GM04504 (cell line): ENCODE data around the gene CD38.
"Not testable (repeated sequence)": the region's sequence is repeated elsewhere in the genome, so short reads cannot be mapped to it uniquely, and the experiment has no call there.

ENCODE experiments used
- DNase-seq: peaks from one replicate; pipeline ENCODE4 v3.0.0-alpha.2; 2012; ENCODE audit warnings: low read depth

The CD38 gene

GRCh38 chr4:15762460-15762859, 15.7 kb upstream of the CD38 start:
- not testable (repeated sequence) for DNase-seq

- no peak for DNase-seq
These were observed 12.7 kb upstream of the CD38 start for GRCh38 chr4:15765391-15765790.

- DNase-seq = no peak
These were observed 12.0 kb upstream of the CD38 start for GRCh38 chr4:15765910-15766697.

DNA sequence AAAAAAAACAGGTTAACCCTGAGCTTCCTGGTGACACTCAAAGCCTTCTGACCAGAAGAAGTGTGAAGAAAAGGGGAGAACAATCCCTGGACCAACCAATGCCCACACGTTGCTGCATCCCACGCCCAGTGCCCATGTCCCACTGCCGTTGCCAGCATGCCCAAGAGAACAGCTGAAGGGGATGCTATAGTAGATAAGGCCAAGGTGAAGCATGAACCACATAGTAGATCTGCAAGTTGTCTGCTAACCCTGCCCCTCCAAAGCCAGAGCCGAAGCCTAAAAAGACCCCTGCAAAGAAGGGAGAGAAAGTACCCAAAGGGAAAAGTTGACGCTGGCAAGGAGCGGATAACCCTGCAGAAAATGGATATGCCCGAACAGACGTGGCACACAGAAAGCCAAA, 11.3 kb upstream of the CD38 start:
- no peak for DNase-seq

DNA sequence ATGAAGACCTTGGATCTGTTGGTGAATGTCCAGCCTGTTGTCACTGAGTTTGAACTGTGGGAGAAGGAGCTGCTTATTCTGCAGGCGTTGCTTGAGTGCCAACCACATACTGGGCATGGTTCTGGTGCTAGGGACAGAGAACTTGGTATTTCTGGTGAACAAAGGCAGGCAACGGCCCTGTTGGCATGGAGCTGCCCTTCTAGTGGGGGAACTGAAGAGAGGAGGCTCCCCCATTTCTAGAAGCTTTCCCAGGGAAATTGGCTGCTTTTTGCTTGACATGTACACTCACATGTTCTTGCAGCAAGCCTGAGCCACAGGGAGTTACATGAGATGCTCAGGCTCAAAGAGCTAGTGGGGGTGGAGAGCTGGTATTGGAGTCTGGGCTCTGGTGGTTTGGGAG, 8.9 kb upstream of the CD38 start:
- no peak for DNase-seq

DNA sequence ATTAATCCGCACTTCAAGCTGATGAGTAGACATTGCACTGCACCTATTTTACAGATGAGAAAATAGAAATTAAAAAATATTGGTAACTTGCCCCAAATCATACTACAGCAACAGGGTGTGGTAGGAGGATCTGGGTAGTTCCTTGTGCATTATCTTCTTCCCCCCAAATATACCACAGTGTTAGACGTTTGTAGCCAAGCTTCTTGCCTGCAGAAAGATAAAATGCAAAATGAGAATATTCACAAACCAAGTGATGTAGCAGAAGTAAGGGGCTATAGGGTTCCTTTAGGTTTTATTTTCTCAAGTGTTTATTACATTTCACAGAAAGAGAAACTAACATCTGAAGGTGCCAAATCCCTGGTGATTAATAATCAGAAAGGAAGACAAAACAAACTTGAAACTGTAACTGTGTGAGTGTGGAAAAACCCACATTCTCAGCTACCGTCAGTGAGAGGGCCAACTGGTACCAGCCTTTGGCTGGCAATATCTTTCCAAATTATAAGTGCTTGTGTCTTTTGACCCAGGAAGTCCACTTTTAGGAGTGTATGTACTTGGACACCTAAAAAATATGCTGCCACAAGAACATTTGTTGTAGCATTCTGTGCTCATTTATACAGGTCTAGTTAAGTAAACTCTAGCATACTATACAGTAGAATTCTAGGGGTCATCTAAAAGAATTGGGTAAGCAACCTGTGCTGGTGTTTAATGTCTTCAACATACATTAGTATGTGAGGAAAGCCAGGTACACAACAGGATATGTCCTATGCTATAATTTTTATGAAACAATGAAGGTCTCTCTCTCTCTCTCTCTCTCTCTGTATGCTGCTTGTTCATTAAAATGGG, 6.7 kb upstream of the CD38 start:
- no peak for DNase-seq

GRCh38 chr4:15774020-15774420, 4.1 kb upstream of the CD38 start:
- no peak for DNase-seq

DNA sequence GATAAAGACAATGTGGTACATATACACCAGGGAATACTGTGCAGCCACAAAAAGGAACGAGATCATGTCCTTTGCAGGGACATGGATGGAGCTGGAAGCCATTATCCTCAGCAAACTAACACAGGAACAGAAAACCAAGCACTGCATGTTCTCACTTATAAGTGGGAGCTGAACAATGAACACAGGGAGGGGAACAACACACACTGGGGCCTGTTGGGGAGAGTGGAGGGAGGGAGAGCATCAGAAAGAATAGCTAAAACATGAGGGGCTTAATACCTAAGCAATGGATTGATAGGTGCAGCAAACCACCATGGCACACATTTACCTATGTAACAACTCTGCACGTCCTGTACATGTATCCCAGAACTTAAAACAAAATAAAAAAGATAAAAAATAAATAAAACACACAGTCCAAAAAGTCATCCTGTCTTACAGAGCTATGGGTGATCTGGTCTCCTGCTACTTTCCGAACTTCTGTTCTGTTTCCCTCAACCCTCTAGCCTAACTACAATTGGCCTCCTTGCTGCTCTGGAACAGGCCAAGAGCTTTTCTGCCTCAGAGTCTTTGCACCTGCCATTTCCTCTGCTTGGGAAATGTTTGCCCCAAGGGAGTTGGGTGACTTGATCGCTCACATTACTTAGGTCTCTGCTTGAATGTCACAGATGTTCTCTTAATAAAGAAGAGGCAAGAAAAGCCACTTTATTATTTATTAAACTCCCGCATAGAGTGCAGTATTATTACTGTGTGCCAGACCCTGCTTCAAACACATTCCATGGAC, 1.1 kb upstream of the CD38 start:
- no peak for DNase-seq

DNA sequence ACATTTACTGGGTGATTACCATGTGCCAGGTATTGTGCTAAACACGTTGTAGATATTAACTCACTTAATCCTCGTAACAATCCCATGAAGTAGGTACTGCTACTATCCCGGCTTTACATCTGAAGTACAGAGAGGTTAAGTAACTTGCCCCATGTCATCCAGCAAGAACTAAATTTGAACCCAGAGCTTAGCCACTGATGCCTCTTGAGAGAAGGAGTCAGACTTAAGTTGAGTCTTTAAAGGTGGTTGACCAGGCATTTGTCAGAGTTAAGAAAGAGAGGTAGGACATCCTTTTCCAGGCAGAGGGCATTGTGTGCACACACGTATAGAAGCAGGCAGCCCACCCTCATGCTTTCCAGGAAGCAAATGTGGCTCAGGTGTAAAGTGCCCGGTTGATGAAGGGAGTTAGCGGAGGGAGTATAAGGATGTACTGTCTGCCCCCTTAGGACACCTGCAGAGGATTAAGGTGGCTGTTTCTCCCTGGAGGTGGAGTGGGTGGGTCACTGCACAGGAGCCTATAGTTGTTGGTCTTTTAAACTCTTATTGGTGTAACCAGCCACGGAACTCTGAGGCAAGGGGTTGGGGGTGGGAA, 335 bp upstream of the CD38 start:
- DNase-seq = no peak

GRCh38 chr4:15779306-15779705, 1.2 kb downstream of the CD38 start:
- peak; percentile 10 for DNase-seq

DNA sequence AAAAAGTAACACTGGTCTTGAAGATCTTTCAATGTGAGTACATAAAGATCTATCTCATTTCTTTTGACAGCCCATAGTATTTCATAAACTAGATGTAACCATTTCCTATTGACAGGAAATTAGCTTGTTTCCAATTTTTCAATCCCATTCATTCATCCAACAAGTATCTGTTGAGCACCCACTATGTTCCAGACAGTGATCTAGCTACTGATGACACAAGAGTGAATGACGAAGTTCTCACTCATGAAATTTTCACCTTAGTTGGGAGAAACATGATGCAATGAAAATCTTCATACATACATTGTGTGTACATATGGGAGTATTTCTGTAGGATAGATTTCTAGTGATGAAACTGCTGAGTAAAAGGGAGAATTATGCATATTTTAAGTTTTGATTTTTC, 1.7 kb downstream of the CD38 start:
- DNase-seq = no peak

GRCh38 chr4:15781427-15782095, 3.4 kb downstream of the CD38 start:
- no peak for DNase-seq

DNA sequence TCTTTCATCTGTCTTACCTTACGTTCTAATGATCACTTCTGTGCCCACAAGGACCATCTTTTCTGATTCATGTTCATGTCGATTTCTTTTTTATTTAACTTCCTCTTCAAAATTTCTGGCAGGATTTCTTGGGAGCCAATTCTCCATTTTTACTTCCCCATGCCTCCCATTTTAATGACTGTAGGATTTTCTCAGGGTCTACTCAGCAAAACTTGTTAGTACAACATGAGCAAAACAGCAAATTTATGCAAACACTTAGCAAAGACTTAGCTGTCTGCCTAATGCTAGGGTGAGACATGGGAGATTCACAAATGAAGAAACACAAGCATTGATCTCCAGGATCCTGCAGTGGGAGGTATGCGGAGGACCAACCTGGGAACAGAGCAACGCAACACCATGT, 5.5 kb downstream of the CD38 start:
- DNase-seq = no peak

- DNase-seq = no peak
These were observed 7.0 kb downstream of the CD38 start for GRCh38 chr4:15784959-15785634.

DNA sequence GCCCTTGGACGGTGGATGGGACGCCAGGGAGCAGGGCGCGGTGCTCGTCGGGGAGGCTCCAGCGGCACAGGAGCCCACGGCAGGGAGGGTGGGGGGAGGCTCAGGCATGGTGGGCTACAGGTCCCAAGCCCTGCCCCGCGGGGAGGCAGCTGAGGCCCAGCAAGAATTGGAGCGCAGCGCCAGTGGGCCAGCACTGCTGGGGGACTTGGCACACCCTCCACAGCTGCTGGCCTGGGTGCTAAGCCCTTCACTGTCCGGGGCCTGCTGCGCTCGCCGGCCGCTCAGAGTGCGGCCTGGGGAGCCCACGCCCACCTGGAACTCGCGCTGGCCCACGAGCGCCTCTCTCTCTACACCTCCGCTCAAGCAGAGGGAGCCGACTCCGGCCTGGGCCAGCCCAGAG, 8.6 kb downstream of the CD38 start:
- DNase-seq = no peak

- no peak for DNase-seq
These were observed 14.8 kb downstream of the CD38 start for GRCh38 chr4:15792974-15793373.

DNA sequence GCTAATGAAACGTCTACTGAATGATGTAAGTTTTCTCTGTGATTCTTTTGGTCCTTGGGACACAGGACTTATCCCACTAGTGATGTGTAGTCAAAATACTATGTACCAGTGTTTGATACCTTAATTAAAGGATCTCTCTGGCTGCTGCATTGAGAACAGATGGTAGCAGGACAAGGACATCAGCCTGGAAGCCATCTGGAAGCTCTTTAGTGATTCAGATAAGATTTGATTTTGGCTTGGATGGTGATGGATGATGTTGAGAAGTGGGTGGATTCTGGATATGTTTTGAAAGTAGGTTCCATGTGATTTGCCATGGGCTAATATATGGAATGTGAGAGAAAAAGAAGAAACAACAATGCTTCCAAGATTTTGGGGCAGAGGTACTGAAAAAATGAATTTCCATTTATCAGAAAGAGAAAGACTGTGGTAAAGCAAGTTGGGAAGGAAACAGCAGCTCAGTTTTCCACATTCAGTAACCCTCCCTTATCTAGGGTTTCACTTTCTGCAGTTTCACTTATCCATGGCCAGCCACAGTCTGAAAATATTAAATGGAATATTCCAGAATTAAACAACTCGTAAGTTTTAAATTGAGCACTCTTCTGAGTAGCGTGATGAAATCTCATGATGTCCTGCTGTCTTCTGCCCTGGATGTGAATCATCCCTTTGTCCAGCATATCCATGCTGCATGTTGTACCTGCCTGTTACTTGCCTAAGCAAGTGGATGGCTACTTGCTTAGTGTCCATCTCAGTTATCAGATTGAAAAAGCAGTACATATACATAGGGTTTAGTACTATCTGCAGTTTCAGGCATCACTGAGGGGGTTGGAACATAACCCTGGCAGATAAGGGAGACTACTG, 15.6 kb downstream of the CD38 start:
- DNase-seq = no peak

GRCh38 chr4:15794426-15794825, 16.3 kb downstream of the CD38 start:
- DNase-seq = no peak

DNA sequence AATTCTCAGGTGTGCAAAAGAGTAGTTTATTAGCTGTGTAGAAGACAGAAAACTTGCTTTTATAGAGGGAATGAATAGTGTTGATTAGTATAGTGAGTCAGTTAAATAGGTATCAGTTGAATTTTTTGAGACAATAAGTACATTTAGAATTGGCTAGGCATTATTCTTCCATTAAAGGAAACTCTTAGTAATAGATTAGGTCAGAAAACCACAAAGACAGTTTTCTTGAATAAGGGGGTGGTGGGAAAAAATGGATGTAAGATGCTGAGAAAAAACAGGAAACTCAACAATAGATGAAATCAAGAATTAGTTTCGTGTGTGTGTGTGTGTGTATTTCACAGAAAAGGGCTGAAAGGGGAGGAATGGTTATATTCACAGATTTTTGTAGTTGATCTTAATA, 16.8 kb downstream of the CD38 start:
- no peak for DNase-seq

- no peak for DNase-seq
These were observed 19.2 kb downstream of the CD38 start for GRCh38 chr4:15797320-15797719.
